ENCODE results near the gene MARCHF3. TPM values are rescaled to one million over a fixed set of nuclear protein-coding genes. Genes with fewer than 3 reads are reported as not detected.
"Not testable (repeated sequence)": the region's sequence is repeated elsewhere in the genome, so short reads cannot be mapped to it uniquely, and the experiment has no call there.

MARCHF3 gene
- total and polyA plus RNA-seq, 10 of the 15 experiments (the other 5 are each of a cell fraction or from before 2014, with no cell fraction given): 3.6 to 24.1 (median 11.3) TPM

- H3K9me3 ChIP-seq (replicated peaks; ENCODE audit: control insufficient read depth, insufficient read depth, low read length); BruUV-seq (replicated peaks); H3K4me1 ChIP-seq (ENCODE audit: control insufficient read depth, insufficient read depth, low read length); H3K79me2 ChIP-seq (ENCODE audit: control insufficient read depth, insufficient read depth, low read length); H3K36me3 ChIP-seq (ENCODE audit: control insufficient read depth in 2 of 2, insufficient read depth in 2 of 2, low read length in 1 of 2); H4K20me1 ChIP-seq (ENCODE audit: control insufficient read depth, insufficient read depth); DNase-seq (ENCODE audit: low read depth, low spot score); H3K4me3 ChIP-seq; H3K27me3 ChIP-seq (replicated peaks in 1 of 2; ENCODE audit: control insufficient read depth in 2 of 2, insufficient read depth in 2 of 2, low read length in 1 of 2); in situ Hi-C loops (cut with MboI); H3K9ac ChIP-seq (ENCODE audit: control insufficient read depth, insufficient read depth, low read length); H3K27ac ChIP-seq (ENCODE audit: control insufficient read depth, insufficient read depth): not testable (repeated sequence)
- H2AFZ ChIP-seq (ENCODE audit: control insufficient read depth, low read depth, low read length): peak overlapping the region; percentile 77
- ChIA-PET RAD21 (ENCODE audit: unreplicated experiment) (interaction anchor here (0.6 to 1.3 kb wide), 4 partner anchors 168 to 239 kb away, joined by 3 to 5 read pairs (median 4); no protein-coding TSS in a partner anchor), POLR2A (interaction anchor here (0.6 kb wide), 1 partner anchor 186 kb away, joined by 4 read pairs; no protein-coding TSS in a partner anchor), CTCF (interaction anchor here (0.6 to 0.9 kb wide), 2 partner anchors 14 to 242 kb away, joined by 3 read pairs; no protein-coding TSS in a partner anchor), SMC1A (ENCODE audit: uncharacterized antibody, unreplicated experiment) (interaction anchor here (0.9 to 1.4 kb wide), 5 partner anchors 15 to 188 kb away, joined by 3 read pairs; no protein-coding TSS in a partner anchor)
- peak overlapping the region; percentile 44 for H3K4me2 ChIP-seq (ENCODE audit: control insufficient read depth, insufficient read depth)
- 0 out of 2 replicates have a peak, but pooled peaks have one; percentile 24 for TF ChIP-seq MXI1 (IDR thresholded peaks at IDR 0.05; ENCODE audit: low read depth, low read length)
- TF ChIP-seq, protein P1, sequence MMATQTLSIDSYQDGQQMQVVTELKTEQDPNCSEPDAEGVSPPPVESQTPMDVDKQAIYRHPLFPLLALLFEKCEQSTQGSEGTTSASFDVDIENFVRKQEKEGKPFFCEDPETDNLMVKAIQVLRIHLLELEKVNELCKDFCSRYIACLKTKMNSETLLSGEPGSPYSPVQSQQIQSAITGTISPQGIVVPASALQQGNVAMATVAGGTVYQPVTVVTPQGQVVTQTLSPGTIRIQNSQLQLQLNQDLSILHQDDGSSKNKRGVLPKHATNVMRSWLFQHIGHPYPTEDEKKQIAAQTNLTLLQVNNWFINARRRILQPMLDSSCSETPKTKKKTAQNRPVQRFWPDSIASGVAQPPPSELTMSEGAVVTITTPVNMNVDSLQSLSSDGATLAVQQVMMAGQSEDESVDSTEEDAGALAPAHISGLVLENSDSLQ (IDR thresholded peaks at IDR 0.05): 0 out of 2 replicates have a peak, but pooled peaks have one; percentile 10
- 13% methylated on average over 14 of the region's 14 CpGs for WGBS (ENCODE audit: insufficient coverage, insufficient replicate concordance, low lambda C conversion rate, missing lambda C conversion rate)
- FAIRE-seq (peak; percentile 38), ATAC-seq (peak; percentile 98)
- intact Hi-C loops (cut with micrococcal nuclease; ENCODE audit: unreplicated experiment): loop anchor here (5.0 to 10.0 kb wide), 3 partner anchors 179 to 649 kb away; no protein-coding TSS in a partner anchor
These were observed 184.8 kb downstream of the MARCHF3 start for GRCh38 chr5:126845470-126846070.

GRCh38 chr5:126843375-126843774 lies 187.0 kb downstream of the MARCHF3 start:
- H3K79me2 ChIP-seq (ENCODE audit: control insufficient read depth, insufficient read depth, low read length); H3K4me2 ChIP-seq (ENCODE audit: control insufficient read depth, insufficient read depth); H3K9ac ChIP-seq (ENCODE audit: control insufficient read depth, insufficient read depth, low read length); FAIRE-seq; CTCF ChIA-PET; H3K4me1 ChIP-seq (ENCODE audit: control insufficient read depth, insufficient read depth, low read length); in situ Hi-C loops (cut with MboI); H3K27me3 ChIP-seq (replicated peaks in 1 of 2; ENCODE audit: control insufficient read depth in 2 of 2, insufficient read depth in 2 of 2, low read length in 1 of 2); BruUV-seq (replicated peaks); H3K27ac ChIP-seq (ENCODE audit: control insufficient read depth, insufficient read depth); DNase-seq (ENCODE audit: low read depth, low spot score); H4K20me1 ChIP-seq (ENCODE audit: control insufficient read depth, insufficient read depth); SMC1A ChIA-PET (ENCODE audit: uncharacterized antibody, unreplicated experiment); POLR2A ChIA-PET; H3K4me3 ChIP-seq; H3K36me3 ChIP-seq (ENCODE audit: control insufficient read depth in 2 of 2, insufficient read depth in 2 of 2, low read length in 1 of 2); H3K9me3 ChIP-seq (replicated peaks; ENCODE audit: control insufficient read depth, insufficient read depth, low read length); ATAC-seq; RAD21 ChIA-PET (ENCODE audit: unreplicated experiment); H2AFZ ChIP-seq (ENCODE audit: control insufficient read depth, low read depth, low read length): not testable (repeated sequence)
- intact Hi-C loops (cut with micrococcal nuclease; ENCODE audit: unreplicated experiment): loop anchor here (10.0 kb wide), 2 partner anchors 181 to 651 kb away; no protein-coding TSS in a partner anchor
- WGBS (ENCODE audit: insufficient coverage, insufficient replicate concordance, low lambda C conversion rate, missing lambda C conversion rate): 80% methylated on average over 7 of the region's 11 CpGs

GRCh38 chr5:126839407-126839806 lies 191.0 kb downstream of the MARCHF3 start:
- RAD21 ChIA-PET (ENCODE audit: unreplicated experiment); in situ Hi-C loops (cut with MboI); H3K9ac ChIP-seq (ENCODE audit: control insufficient read depth, insufficient read depth, low read length); H3K79me2 ChIP-seq (ENCODE audit: control insufficient read depth, insufficient read depth, low read length); SMC1A ChIA-PET (ENCODE audit: uncharacterized antibody, unreplicated experiment); FAIRE-seq; H3K27ac ChIP-seq (ENCODE audit: control insufficient read depth, insufficient read depth); H2AFZ ChIP-seq (ENCODE audit: control insufficient read depth, low read depth, low read length); H3K4me1 ChIP-seq (ENCODE audit: control insufficient read depth, insufficient read depth, low read length); H3K27me3 ChIP-seq (replicated peaks in 1 of 2; ENCODE audit: control insufficient read depth in 2 of 2, insufficient read depth in 2 of 2, low read length in 1 of 2); H3K9me3 ChIP-seq (replicated peaks; ENCODE audit: control insufficient read depth, insufficient read depth, low read length); ATAC-seq; H3K4me3 ChIP-seq; CTCF ChIA-PET; BruUV-seq (replicated peaks); POLR2A ChIA-PET; H4K20me1 ChIP-seq (ENCODE audit: control insufficient read depth, insufficient read depth); H3K4me2 ChIP-seq (ENCODE audit: control insufficient read depth, insufficient read depth); intact Hi-C loops (cut with micrococcal nuclease; ENCODE audit: unreplicated experiment); DNase-seq (ENCODE audit: low read depth, low spot score): not testable (repeated sequence)
- H3K36me3 ChIP-seq (ENCODE audit: control insufficient read depth in 2 of 2, insufficient read depth in 2 of 2, low read length in 1 of 2): peaks cover 8 to 11% of the 10 kb centered on the region in 2 experiments; a peak in 3 of 4 replicates
- 85% methylated on average over 7 of the region's 7 CpGs for WGBS (ENCODE audit: insufficient coverage, insufficient replicate concordance, low lambda C conversion rate, missing lambda C conversion rate)

Measured in GM12878 (cell line).